GM20431 (cell line): ENCODE results near the gene HOGA1.
"Not testable (repeated sequence)": the region's sequence is repeated elsewhere in the genome, so short reads cannot be mapped to it uniquely, and the experiment has no call there.

Experiments used
- in situ Hi-C: fragments of 300-500 bp; cut with MseI, MboI; formaldehyde crosslinking; loops from one replicate; pipeline ENCODE4 v1.15.0; 2020; ENCODE audit warnings: low sequenced_read_pairs; ENCODE audit not compliant: unreplicated experiment

Gene HOGA1

GRCh38 chr10:97601268-97602215, 17.4 kb downstream of the HOGA1 start:
- in situ Hi-C loops = no loop called here

GRCh38 chr10:97607095-97607636, 23.0 kb downstream of the HOGA1 start:
- in situ Hi-C loops = no loop called here

- in situ Hi-C loops = no loop called here
These were observed 24.9 kb downstream of the HOGA1 start for GRCh38 chr10:97608991-97609561.

GRCh38 chr10:97611473-97611872, 27.3 kb downstream of the HOGA1 start:
- in situ Hi-C loops = no loop called here

- in situ Hi-C loops = no loop called here
These were observed 28.2 kb downstream of the HOGA1 start for GRCh38 chr10:97612386-97612785.

- in situ Hi-C loops = no loop called here
These were observed 34.1 kb downstream of the HOGA1 start for GRCh38 chr10:97618285-97618684.

GRCh38 chr10:97618733-97619132, 34.5 kb downstream of the HOGA1 start:
- in situ Hi-C loops = no loop called here

GRCh38 chr10:97623277-97623676, 39.1 kb downstream of the HOGA1 start:
- in situ Hi-C loops = no loop called here

- in situ Hi-C loops = no loop called here
These were observed 43.5 kb downstream of the HOGA1 start for GRCh38 chr10:97627731-97628130.

GRCh38 chr10:97628228-97628627, 44.0 kb downstream of the HOGA1 start:
- in situ Hi-C loops = no loop called here

GRCh38 chr10:97629289-97629688, 45.1 kb downstream of the HOGA1 start:
- in situ Hi-C loops = no loop called here

- in situ Hi-C loops = no loop called here
These were observed 46.9 kb downstream of the HOGA1 start for GRCh38 chr10:97631098-97631497.

- in situ Hi-C loops = no loop called here
These were observed 49.0 kb downstream of the HOGA1 start, which contains the start of gene MORN4 for GRCh38 chr10:97632949-97633884. TSS of gene MORN4 (minus strand) at chr10:97633500. CDS start at chr10:97619653, 13,847 bp downstream.

GRCh38 chr10:97633921-97634320, 49.7 kb downstream of the HOGA1 start:
- in situ Hi-C loops = no loop called here

GRCh38 chr10:97635577-97635976, 51.4 kb downstream of the HOGA1 start:
- in situ Hi-C loops = no loop called here

GRCh38 chr10:97639090-97639489, 54.9 kb downstream of the HOGA1 start:
- in situ Hi-C loops = not testable (repeated sequence)

GRCh38 chr10:97640174-97640867, 56.1 kb downstream of the HOGA1 start, which contains the start of gene PI4K2A:
TSS of gene PI4K2A (plus strand) at chr10:97640671. CDS start at chr10:97640743, 72 bp downstream.
- in situ Hi-C loops = no loop called here

GRCh38 chr10:97640868-97641811, 57.0 kb downstream of the HOGA1 start:
- in situ Hi-C loops = no loop called here
